Lung (tissue), 12 donors: ENCODE results near the gene ETS2. TPM values are rescaled to one million over a fixed set of nuclear protein-coding genes. Genes with fewer than 3 reads are reported as not detected.

ENCODE experiments used
- ATAC-seq: fragments of 200-7000 bp; cut with Tn5 transposase; one replicate; pipeline ENCODE4 v1.9.1; 2020; ENCODE audit warnings: moderate number of reproducible peaks; ENCODE audit not compliant: insufficient read depth, low FRiP score
- DNase-seq, 3 donors: peaks; one replicate each; pipeline ENCODE4 v3.0.0-alpha.2; 2013 to 2017
- H3K27ac ChIP-seq, 2 donors: one replicate each; pipeline ENCODE4 v1.5.1; 2013; ENCODE audit warnings: mild to moderate bottlenecking in 2 of 2, moderate library complexity in 2 of 2, control low read depth in 1 of 2, inconsistent platforms in 1 of 2, low read depth in 1 of 2, low read length in 1 of 2
- H3K27me3 ChIP-seq, 3 donors: one replicate each; pipeline ENCODE4 v1.5.1; 2013; ENCODE audit warnings: low read length in 2 of 3; ENCODE audit not compliant: control insufficient read depth in 3 of 3, insufficient read depth in 3 of 3
- H3K36me3 ChIP-seq, 4 donors: one replicate each; pipeline ENCODE4 v1.5.1; 2013; ENCODE audit warnings: low read length in 4 of 4, mild to moderate bottlenecking in 1 of 4, moderate library complexity in 1 of 4; ENCODE audit not compliant: control insufficient read depth in 4 of 4, insufficient read depth in 4 of 4
- H3K4me1 ChIP-seq, 5 donors: one replicate each; pipeline ENCODE4 v1.5.1; 2013; ENCODE audit warnings: low read length in 5 of 5, mild to moderate bottlenecking in 2 of 5, moderate library complexity in 1 of 5; ENCODE audit not compliant: control insufficient read depth in 5 of 5, insufficient read depth in 5 of 5
- H3K4me3 ChIP-seq: one replicate; pipeline ENCODE4 v1.5.1; 2013; ENCODE audit warnings: mild to moderate bottlenecking, control low read depth, moderate library complexity
- H3K9ac ChIP-seq, 2 donors: one replicate each; pipeline ENCODE4 v1.5.1; 2013; ENCODE audit warnings: low read length in 2 of 2, control low read depth in 1 of 2; ENCODE audit not compliant: insufficient read depth in 1 of 2
- H3K9me3 ChIP-seq, 4 donors: one replicate each; pipeline ENCODE4 v1.5.1; 2013; ENCODE audit warnings: low read length in 3 of 4, mild to moderate bottlenecking in 1 of 4, moderate library complexity in 1 of 4; ENCODE audit not compliant: control insufficient read depth in 4 of 4, insufficient read depth in 3 of 4
- CTCF ChIP-seq: IDR thresholded peaks from 2 replicates; pipeline ENCODE4 v1.5.1; 2012; ENCODE audit warnings: mild to moderate bottlenecking; ENCODE audit errors: control extremely low read depth, extremely low read depth
- whole genome bisulfite sequencing, 2 donors: extraction: QIAGEN DNeasy Blood & Tissue Kit; methylation state at CpG; one replicate each; pipeline ENCODE4 v1.1.7; 2013; 5-methylcytosine and 5-hydroxymethylcytosine counted together
- polyA plus RNA-seq, 2 donors: library from polyadenylated mRNA; stranded (reverse); fragments of 200-250 nt; gene quantifications; one replicate each; pipeline ENCODE4 v1.2.1, GENCODE V29; 2013
- total RNA-seq, 2 donors: library from RNA; depleted of rRNA in 1 of 2; stranded (reverse); fragments of >200 nt in 1 of 2; gene quantifications; one replicate each; pipeline ENCODE4 v1.2.1, GENCODE V29; 2014 to 2021
- donor health status: control.
- donor health status: control.
- donor health status: Bipolar disorder and iron deficiency.
- donor health status: healthy.
- donor health status: DM: yes; HTN: yes; CAD: no.

ETS2 gene
- total and polyA plus RNA-seq, 4 donors, result 64.7 to 186 (median 158) TPM

DNA sequence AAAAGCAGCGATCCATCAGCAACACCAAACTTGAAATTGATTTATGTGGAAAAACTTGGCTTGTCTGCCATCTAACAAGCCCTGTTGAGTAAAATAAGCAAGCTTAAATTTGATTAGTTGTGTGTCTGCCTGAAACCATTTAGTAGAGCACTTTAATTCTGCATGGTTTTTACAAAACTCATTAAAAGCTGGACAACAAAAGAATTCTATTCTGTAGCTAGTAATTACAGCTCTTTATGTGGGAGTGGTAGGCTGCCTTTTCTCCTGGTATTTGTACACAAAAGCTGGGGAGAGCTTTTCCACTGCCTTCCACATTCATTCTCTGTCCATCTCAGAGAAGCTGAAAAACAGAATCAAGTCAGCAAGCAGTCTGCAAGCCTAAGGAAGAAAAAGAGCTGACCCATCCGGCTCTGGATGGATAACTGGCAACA is 1.7 kb downstream of the ETS2 start:
- ATAC-seq, result no peak
- peak overlapping the region; percentile 82 to 90 for H3K9ac ChIP-seq
- WGBS, 2 donors, result 16 to 17% methylated on average over 2 of the region's 2 CpGs
- peaks cover 2 to 33% (median 18%) of the 10 kb centered on the region in 4 donors for H3K36me3 ChIP-seq
- no peak for TF ChIP-seq CTCF
- no peaks in the 10 kb centered on the region for H3K9me3 ChIP-seq
- peak in 2 of 3 donors; percentile 74 to 75 for DNase-seq
- H3K4me1 ChIP-seq, result peaks cover 9 to 51% (median 23%) of the 10 kb centered on the region in 5 donors
- peak overlapping the region; percentile 59 for H3K4me3 ChIP-seq
- peak overlapping the region; percentile 68 to 83 for H3K27ac ChIP-seq
- H3K27me3 ChIP-seq, result no peaks in the 10 kb centered on the region

GRCh38 chr21:38807986-38808385 is 2.3 kb downstream of the ETS2 start:
- 18 to 26% methylated on average over 5 of the region's 5 CpGs for WGBS, 2 donors
- TF ChIP-seq CTCF, result no peak
- peak in 1 of 3 donors; percentile 57 for DNase-seq
- H3K36me3 ChIP-seq, result peaks cover 2 to 38% (median 21%) of the 10 kb centered on the region in 4 donors
- H3K27me3 ChIP-seq, result no peaks in the 10 kb centered on the region
- peak overlapping the region; percentile 68 to 83 for H3K27ac ChIP-seq
- H3K4me3 ChIP-seq, result peak overlapping the region; percentile 59
- H3K4me1 ChIP-seq, result peaks cover 9 to 54% (median 23%) of the 10 kb centered on the region in 5 donors
- ATAC-seq, result no peak
- H3K9me3 ChIP-seq, result no peaks in the 10 kb centered on the region
- peak overlapping the region; percentile 82 to 90 for H3K9ac ChIP-seq

DNA sequence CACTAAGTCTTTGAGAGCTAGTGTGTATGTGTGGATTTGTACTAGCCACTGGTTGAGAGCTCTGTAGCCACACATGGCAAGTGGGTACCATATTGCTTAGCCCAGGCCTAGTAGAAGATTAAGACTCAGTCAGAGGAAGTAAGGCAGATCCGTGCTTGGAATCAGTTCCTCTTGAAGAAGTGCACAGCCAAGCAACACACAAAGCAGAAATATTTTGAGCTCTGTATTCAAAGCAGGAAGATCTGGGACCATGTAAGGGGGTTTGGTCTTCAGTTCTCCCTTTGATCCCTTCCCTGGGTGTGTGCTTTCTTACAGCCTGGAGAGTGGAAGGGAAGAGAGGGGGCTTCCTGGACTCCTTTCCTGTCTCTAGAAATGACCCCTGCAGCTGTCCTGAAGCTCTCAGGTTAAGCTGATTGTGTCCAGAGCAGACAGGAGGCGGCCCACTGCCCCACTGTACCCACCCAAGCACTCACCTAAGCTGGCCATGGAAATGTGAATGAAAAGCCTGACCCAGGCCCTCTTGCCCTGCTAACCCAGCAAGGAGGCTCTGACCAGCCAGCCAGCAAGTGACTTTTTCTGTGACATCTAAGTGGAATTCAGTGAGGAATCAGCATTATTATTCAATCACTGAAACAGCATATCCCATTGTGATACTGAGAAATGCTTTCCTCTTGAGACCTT is 3.6 kb downstream of the ETS2 start:
- Histone ChIP-seq H3K9ac (peak overlapping the region in 1 of 2 donors; percentile 34), H3K36me3 (peaks cover 13 to 52% (median 32%) of the 10 kb centered on the region in 4 donors), H3K9me3 (no peaks in the 10 kb centered on the region), H3K4me1 (peaks cover 8 to 58% (median 25%) of the 10 kb centered on the region in 5 donors), H3K27ac (peak overlapping the region; percentile 38 to 87), H3K27me3 (no peaks in the 10 kb centered on the region), H3K4me3 (peak overlapping the region; percentile 37)
- ATAC-seq, result no peak
- TF ChIP-seq CTCF, result no peak
- peak in 2 of 3 donors; percentile 36 to 57 for DNase-seq
- 40 to 46% methylated on average over 2 of the region's 2 CpGs for whole genome bisulfite sequencing, 2 donors
